IMR-90 (cell line): ENCODE measurements around the gene C1orf56. TPM values are rescaled to one million over a fixed set of nuclear protein-coding genes. Genes with fewer than 3 reads are reported as not detected.

Experiments used
- ATAC-seq: fragments of 200-7000 bp; cut with Tn5 transposase; 2 replicates; pipeline ENCODE4 v1.9.1; 2020; ENCODE audit warnings: low read depth, mild to moderate bottlenecking, moderate library complexity
- BruUV-seq: library from RNA; stranded (reverse); fragments of 400-500 nt; replicated peaks from 2 replicates; lab custom pipeline; 2021; lab: Mats Ljungman, UMichigan
- CTCF ChIA-PET: fragments of 300-600 bp; formaldehyde crosslinking; extraction: SDS; loops from one replicate; lab custom pipeline; 2021; ENCODE audit warnings: antibody characterized with exemption; lab: Yijun Ruan, JAX
- POLR2A ChIA-PET: fragments of 300-600 bp; sonication (Branson Sonifier 250); formaldehyde crosslinking; loops from one replicate; lab custom pipeline; 2022; ENCODE audit warnings: antibody characterized with exemption; ENCODE audit not compliant: unreplicated experiment; lab: Charles Lee
- DNase-seq: peaks from one replicate; pipeline ENCODE4 v3.0.0; 2013
- H2AFZ ChIP-seq: replicated peaks from 2 replicates; pipeline ENCODE3; 2013; ENCODE audit warnings: low read length, mild to moderate bottlenecking; ENCODE audit not compliant: poor library complexity
- H2AK5ac ChIP-seq: 2 replicates; pipeline ENCODE4 v1.6.1; 2013; ENCODE audit warnings: low read depth, low read length, inconsistent platforms
- H2AK9ac ChIP-seq: replicated peaks from 2 replicates; pipeline ENCODE3; 2013; ENCODE audit warnings: mild to moderate bottlenecking, low read depth, low read length, moderate library complexity; ENCODE audit not compliant: poor library complexity
- H2BK120ac ChIP-seq: 2 replicates; pipeline ENCODE4 v1.6.1; 2013; ENCODE audit warnings: low read depth, low read length, inconsistent platforms
- H2BK15ac ChIP-seq: 3 replicates; pipeline ENCODE4 v1.6.1; 2013; ENCODE audit warnings: low read depth, low read length, inconsistent platforms
- H2BK20ac ChIP-seq: 2 replicates; pipeline ENCODE4 v1.6.1; 2013; ENCODE audit warnings: low read depth, mild to moderate bottlenecking, inconsistent platforms, low read length, moderate library complexity
- H2BK5ac ChIP-seq: 2 replicates; pipeline ENCODE4 v1.6.1; 2013; ENCODE audit warnings: mild to moderate bottlenecking, low read depth, low read length, inconsistent platforms; ENCODE audit not compliant: poor library complexity, severe bottlenecking
- H3K14ac ChIP-seq: replicated peaks from 2 replicates; pipeline ENCODE4 v1.6.1; 2013; ENCODE audit warnings: low read depth, low read length, inconsistent platforms
- H3K18ac ChIP-seq: 2 replicates; pipeline ENCODE4 v1.6.1; 2013; ENCODE audit warnings: low read depth, low read length, control low read depth
- H3K23ac ChIP-seq: 2 replicates; pipeline ENCODE4 v1.6.1; 2013; ENCODE audit warnings: low read depth, low read length, inconsistent platforms
- H3K27ac ChIP-seq: 2 replicates; pipeline ENCODE4 v1.5.1; 2013; ENCODE audit warnings: mild to moderate bottlenecking, control low read depth, low read length; ENCODE audit not compliant: insufficient read depth
- H3K27me3 ChIP-seq: 2 replicates; pipeline ENCODE4 v1.6.1; 2013; ENCODE audit warnings: low read length; ENCODE audit not compliant: control insufficient read depth, insufficient read depth
- H3K36me3 ChIP-seq: 2 replicates; pipeline ENCODE4 v1.6.1; 2013; ENCODE audit warnings: low read length, mixed read lengths; ENCODE audit not compliant: control insufficient read depth, insufficient read depth
- H3K4ac ChIP-seq: 2 replicates; pipeline ENCODE4 v1.6.1; 2013; ENCODE audit warnings: low read depth, low read length, inconsistent platforms
- H3K4me1 ChIP-seq: 2 replicates; pipeline ENCODE4 v1.6.1; 2013; ENCODE audit warnings: low read length, mixed read lengths; ENCODE audit not compliant: control insufficient read depth, insufficient read depth
- H3K4me2 ChIP-seq: 2 replicates; pipeline ENCODE4 v1.6.1; 2013; ENCODE audit warnings: low read depth, mild to moderate bottlenecking, control low read depth, low read length, moderate library complexity
- H3K4me3 ChIP-seq: 2 replicates; pipeline ENCODE4 v1.5.1; 2013; ENCODE audit warnings: low read depth, mild to moderate bottlenecking, control low read depth, low read length, moderate library complexity; ENCODE audit not compliant: insufficient read depth
- H3K56ac ChIP-seq: 2 replicates; pipeline ENCODE4 v1.6.1; 2013; ENCODE audit warnings: low read length, inconsistent platforms; ENCODE audit not compliant: insufficient read depth; ENCODE audit errors: extremely low read depth
- H3K79me1 ChIP-seq, 2 experiments: 2 replicates each; pipeline ENCODE4 v1.6.1; 2013; ENCODE audit warnings: low read length in 2 of 2, inconsistent platforms in 1 of 2, low read depth in 1 of 2
- H3K9ac ChIP-seq: 2 replicates; pipeline ENCODE4 v1.6.1; 2013; ENCODE audit warnings: low read depth, low read length, control low read depth
- H3K9me1 ChIP-seq: 2 replicates; pipeline ENCODE4 v1.6.1; 2013; ENCODE audit warnings: low read length, inconsistent platforms; ENCODE audit not compliant: insufficient read depth
- H3K9me3 ChIP-seq: 2 replicates; pipeline ENCODE4 v1.6.1; 2013; ENCODE audit warnings: low read length; ENCODE audit not compliant: control insufficient read depth, insufficient read depth
- H4K20me1 ChIP-seq: 2 replicates; pipeline ENCODE4 v1.6.1; 2013; ENCODE audit warnings: low read length, inconsistent platforms; ENCODE audit not compliant: insufficient read depth
- H4K5ac ChIP-seq: 2 replicates; pipeline ENCODE4 v1.6.1; 2013; ENCODE audit warnings: mild to moderate bottlenecking, low read depth, low read length, control low read depth
- H4K8ac ChIP-seq, 2 experiments: 2 replicates each; pipeline ENCODE4 v1.6.1; 2013; ENCODE audit warnings: low read depth in 2 of 2, low read length in 2 of 2, control low read depth in 1 of 2, inconsistent platforms in 1 of 2
- H4K91ac ChIP-seq: 2 replicates; pipeline ENCODE4 v1.6.1; 2013; ENCODE audit warnings: low read depth, low read length, inconsistent platforms; ENCODE audit not compliant: insufficient read depth
- BHLHE40 ChIP-seq: fragments of 150-350 bp; IDR thresholded peaks from 2 replicates; pipeline ENCODE4 v1.6.1; 2016; ENCODE audit warnings: mild to moderate bottlenecking, low read depth, low read length
- CEBPB ChIP-seq: IDR thresholded peaks from 2 replicates; pipeline ENCODE4 v1.6.1; 2012; ENCODE audit warnings: low read depth, low read length, improper control_type of control experiment
- FOS ChIP-seq: fragments of 150-350 bp; IDR thresholded peaks from 2 replicates; pipeline ENCODE4 v1.6.1; 2016; ENCODE audit warnings: low read depth, low read length
- MAFK ChIP-seq: IDR thresholded peaks from 2 replicates; pipeline ENCODE4 v1.6.1; 2012; ENCODE audit warnings: low read depth, low read length, improper control_type of control experiment
- MXI1 ChIP-seq: IDR thresholded peaks from 2 replicates; pipeline ENCODE4 v1.6.1; 2012; ENCODE audit warnings: low read depth, mild to moderate bottlenecking, low read length, moderate library complexity, borderline replicate concordance
- NFE2L2 ChIP-seq: fragments of 150-350 bp; IDR thresholded peaks from 2 replicates; pipeline ENCODE4 v1.6.1; 2016; ENCODE audit warnings: low read depth, mild to moderate bottlenecking, low read length
- RAD21 ChIP-seq: IDR thresholded peaks from 2 replicates; pipeline ENCODE4 v1.6.1; 2012; ENCODE audit warnings: low read length, improper control_type of control experiment
- RCOR1 ChIP-seq: IDR thresholded peaks from 2 replicates; pipeline ENCODE4 v1.6.1; 2012; ENCODE audit warnings: mild to moderate bottlenecking, low read length, improper control_type of control experiment; ENCODE audit not compliant: insufficient replicate concordance
- RFX5 ChIP-seq: IDR thresholded peaks from 2 replicates; pipeline ENCODE4 v1.8.0; 2012; ENCODE audit warnings: low read depth, mild to moderate bottlenecking, low read length, moderate library complexity
- SMC3 ChIP-seq: fragments of 150-350 bp; IDR thresholded peaks from 2 replicates; pipeline ENCODE4 v1.6.1; 2016; ENCODE audit warnings: low read depth, mild to moderate bottlenecking, antibody characterized with exemption, low read length, moderate library complexity
- WGBS, 2 experiments: methylation state at CpG; one replicate each; pipeline versions ENCODE4 v1.1.5 to v1.1.7; 2013; ENCODE audit warnings: missing lambda C conversion rate in 2 of 2; ENCODE audit not compliant: insufficient read length in 1 of 2; ENCODE audit errors: extremely low coverage in 2 of 2; 5-methylcytosine and 5-hydroxymethylcytosine counted together
- dilution Hi-C: fragments of 300-500 bp; cut with HindIII; formaldehyde crosslinking; loops from one replicate; pipeline ENCODE4 v1.14.3; 2018; ENCODE audit warnings: low sequenced_read_pairs; ENCODE audit not compliant: unreplicated experiment
- in situ Hi-C: fragments of 300-500 bp; cut with MboI; formaldehyde crosslinking; loops from 3 replicates; pipeline ENCODE4 v1.14.3; 2019; ENCODE audit warnings: low sequenced_read_pairs, inconsistent platforms, mixed read lengths
- intact Hi-C: fragments of 100-400 bp; cut with micrococcal nuclease; formaldehyde crosslinking; loops from 2 replicates; pipeline ENCODE4 v1.10.0; 2022
- polyA plus RNA-seq, 3 experiments: library from polyadenylated mRNA; depleted of rRNA; stranded (reverse); fragments of >200 nt; gene quantifications; 2 replicates each; pipeline ENCODE4 v1.2.3, GENCODE V29; 2012; ENCODE audit warnings: low replicate concordance in 1 of 3
- total RNA-seq: library from RNA; depleted of rRNA; stranded (reverse); fragments of >200 nt; gene quantifications from 2 replicates; pipeline ENCODE4 v1.2.3, GENCODE V29; 2012
- TF ChIP-seq, protein P1 (sequence below): fragments of 150-350 bp; IDR thresholded peaks from 2 replicates; pipeline ENCODE4 v1.6.1; 2017; ENCODE audit warnings: mild to moderate bottlenecking, antibody characterized with exemption, low read length, low read depth

The C1orf56 gene
- total and polyA plus RNA-seq, 2 of the 4 experiments (the other 2 are of a cell fraction), result 0.54 to 1.2 TPM

DNA sequence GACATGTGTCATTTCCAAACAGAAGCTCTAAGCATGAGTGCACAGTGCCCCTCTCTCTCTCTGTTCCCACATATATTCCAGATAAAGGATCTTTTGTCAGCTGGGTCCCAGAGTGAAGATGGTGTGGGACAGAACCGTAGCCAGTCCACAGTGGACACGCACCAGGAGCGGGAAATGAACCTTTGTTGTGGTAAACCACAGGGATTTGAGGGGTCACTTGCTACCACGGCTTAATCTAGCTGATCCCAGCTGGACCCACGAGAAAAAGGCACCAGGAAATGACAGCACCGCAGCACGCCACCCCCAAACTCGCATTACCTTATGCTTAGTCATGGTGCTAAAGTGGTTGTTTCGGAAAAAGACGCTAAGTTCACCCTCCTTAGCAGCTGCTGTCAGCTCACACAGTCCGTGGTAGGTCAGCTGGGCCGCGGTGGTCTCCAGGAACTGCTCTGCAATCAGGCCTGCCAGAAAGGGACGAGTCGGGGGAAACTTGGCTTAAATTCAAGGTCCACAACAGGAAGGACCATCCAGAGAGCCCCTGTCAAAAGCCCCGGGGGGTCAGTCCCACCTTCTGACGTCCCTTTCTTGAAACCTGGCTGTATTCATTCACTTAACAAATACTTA, 48.4 kb upstream of the C1orf56 start (continued):
- TF ChIP-seq FOS (0 out of 2 replicates have a peak, but pooled peaks have one; percentile 22), RAD21 (no peak)

DNA sequence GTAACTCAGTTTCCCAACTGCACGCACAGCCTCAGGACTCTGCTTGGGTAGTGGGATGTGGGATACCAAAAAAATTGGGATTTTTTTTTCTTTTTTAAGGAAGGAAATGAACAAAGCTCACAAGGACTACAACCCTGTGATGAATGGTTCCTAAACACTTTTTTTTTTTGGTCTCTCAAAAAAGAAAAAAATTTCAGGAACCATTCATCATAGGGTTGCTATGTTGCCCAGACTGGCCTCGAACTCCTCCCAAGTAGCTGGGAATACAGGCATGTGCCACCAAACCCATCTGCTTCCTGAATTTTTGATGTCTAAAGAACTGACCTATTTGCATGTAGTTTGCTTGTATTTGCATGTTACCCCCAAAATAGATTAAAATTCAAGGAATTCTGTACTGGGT, 47.6 kb upstream of the C1orf56 start:
- H3K9me1 ChIP-seq, result peaks cover 8% of the 10 kb centered on the region; the same call in 1 of the 2 replicates
- H3K4me1 ChIP-seq, result peaks cover 6% of the 10 kb centered on the region
- peak overlapping the region; percentile 56; the same call in 1 of the 2 replicates for H2BK120ac ChIP-seq
- H3K4me3 ChIP-seq, result no peak overlapping the region
- dilution Hi-C loops (no loop called here), intact Hi-C loops (loop anchor here (10.0 kb wide), 1 partner anchor 435 kb away; no protein-coding TSS in a partner anchor), in situ Hi-C loops (no loop called here)
- H3K9ac ChIP-seq, result no peak overlapping the region
- no peak overlapping the region for H2AK9ac ChIP-seq
- no peak overlapping the region for H3K56ac ChIP-seq
- 0 out of 4 replicates have a peak overlapping the region, but pooled peaks of 1 of the 2 experiments have one; percentile 30 for H4K8ac ChIP-seq
- ChIA-PET POLR2A (no interaction called here), CTCF (no interaction called here)
- no peak overlapping the region for H3K4me2 ChIP-seq
- peak overlapping the region; percentile 7; the same call in 1 of the 2 replicates for H3K23ac ChIP-seq
- H3K4ac ChIP-seq, result peak overlapping the region; percentile 29; the same call in 1 of the 2 replicates
- H2AFZ ChIP-seq, result no peak overlapping the region
- no peak for ATAC-seq
- H2BK5ac ChIP-seq, result no peak overlapping the region
- TF ChIP-seq MAFK (no peak), SMC3 (no peak), CEBPB (no peak), RFX5 (no peak), MXI1 (no peak), NFE2L2 (no peak), BHLHE40 (no peak), RCOR1 (no peak)
- TF ChIP-seq, protein P1, sequence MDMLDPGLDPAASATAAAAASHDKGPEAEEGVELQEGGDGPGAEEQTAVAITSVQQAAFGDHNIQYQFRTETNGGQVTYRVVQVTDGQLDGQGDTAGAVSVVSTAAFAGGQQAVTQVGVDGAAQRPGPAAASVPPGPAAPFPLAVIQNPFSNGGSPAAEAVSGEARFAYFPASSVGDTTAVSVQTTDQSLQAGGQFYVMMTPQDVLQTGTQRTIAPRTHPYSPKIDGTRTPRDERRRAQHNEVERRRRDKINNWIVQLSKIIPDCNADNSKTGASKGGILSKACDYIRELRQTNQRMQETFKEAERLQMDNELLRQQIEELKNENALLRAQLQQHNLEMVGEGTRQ, result no peak
- H2BK15ac ChIP-seq, result peak overlapping the region; percentile 40; the same call in 1 of the 3 replicates
- peak overlapping the region; percentile 77; the same call in 1 of the 2 replicates for H2AK5ac ChIP-seq
- no peaks in the 10 kb centered on the region for H3K9me3 ChIP-seq
- no peak overlapping the region for H2BK20ac ChIP-seq
- BruUV-seq, result no TSS peak
- no peaks in the 10 kb centered on the region for H4K20me1 ChIP-seq
- H4K5ac ChIP-seq, result no peak overlapping the region
- no peaks in the 10 kb centered on the region; a peak in 1 of 4 replicates for H3K79me1 ChIP-seq
- H3K18ac ChIP-seq, result peak overlapping the region; percentile 5; the same call in 1 of the 2 replicates
- WGBS, 2 experiments, result no CpG with 5 or more reads among the region's 2 CpGs
- peaks cover 34% of the 10 kb centered on the region for H3K36me3 ChIP-seq
- H4K91ac ChIP-seq, result no peak overlapping the region
- no peak for DNase-seq
- no peak overlapping the region for H3K27ac ChIP-seq
- H3K27me3 ChIP-seq, result no peaks in the 10 kb centered on the region
- H3K14ac ChIP-seq, result no peak overlapping the region
